HEK293T (cell line): Measurements from ENCODE around the gene FRMPD2.
"Not testable (repeated sequence)": the region's sequence is repeated elsewhere in the genome, so short reads cannot be mapped to it uniquely, and the experiment has no call there.

ENCODE experiments used
- CTCF ChIA-PET: fragments of 350-600 bp; formaldehyde crosslinking; extraction: SDS; loops from one replicate; lab custom pipeline; 2021; ENCODE audit warnings: antibody characterized with exemption, inconsistent platforms; lab: Yijun Ruan, JAX
- POLR2A ChIA-PET: fragments of 350-600 bp; formaldehyde crosslinking; extraction: SDS; loops from one replicate; lab custom pipeline; 2020; ENCODE audit warnings: antibody characterized with exemption, inconsistent platforms; lab: Yijun Ruan, JAX
- DNase-seq: peaks from one replicate; pipeline ENCODE4 v3.0.0; 2012; ENCODE audit warnings: mixed read lengths; ENCODE audit errors: extremely low spot score
- ARNT ChIP-seq: fragments of 450-650 bp; IDR thresholded peaks from 2 replicates; pipeline ENCODE4 v1.6.1; 2017; ENCODE audit warnings: mild to moderate bottlenecking
- BHLHE40 ChIP-seq: fragments of 450-650 bp; IDR thresholded peaks from 2 replicates; pipeline ENCODE4 v1.6.1; 2016; ENCODE audit warnings: mild to moderate bottlenecking, moderate library complexity, borderline replicate concordance
- CTBP1 ChIP-seq: fragments of 450-650 bp; IDR thresholded peaks from 2 replicates; pipeline ENCODE4 v1.6.1; 2016; ENCODE audit warnings: borderline replicate concordance
- ELF4 ChIP-seq: fragments of 450-650 bp; IDR thresholded peaks from 2 replicates; pipeline ENCODE4 v1.6.1; 2017; ENCODE audit warnings: antibody characterized with exemption
- FOXA1 ChIP-seq: fragments of 450-650 bp; IDR thresholded peaks from 2 replicates; pipeline ENCODE4 v1.6.1; 2016; ENCODE audit warnings: mild to moderate bottlenecking
- FOXK2 ChIP-seq: fragments of 450-650 bp; IDR thresholded peaks from 2 replicates; pipeline ENCODE4 v1.6.1; 2016; ENCODE audit warnings: mild to moderate bottlenecking
- FOXM1 ChIP-seq: fragments of 450-650 bp; IDR thresholded peaks from 2 replicates; pipeline ENCODE4 v1.6.1; 2017; ENCODE audit warnings: mild to moderate bottlenecking, borderline replicate concordance
- HDGF ChIP-seq: fragments of 450-650 bp; IDR thresholded peaks from 2 replicates; pipeline ENCODE4 v1.6.1; 2017; ENCODE audit warnings: antibody characterized with exemption, borderline replicate concordance
- L3MBTL2 ChIP-seq: fragments of 450-650 bp; conservative IDR thresholded peaks from 2 replicates; pipeline ENCODE4 v1.6.1; 2016; ENCODE audit warnings: mild to moderate bottlenecking
- LEF1 ChIP-seq: fragments of 450-650 bp; IDR thresholded peaks from 2 replicates; pipeline ENCODE4 v1.6.1; 2017; ENCODE audit warnings: mild to moderate bottlenecking, borderline replicate concordance
- NFRKB ChIP-seq: fragments of 450-650 bp; IDR thresholded peaks from 2 replicates; pipeline ENCODE4 v1.6.1; 2016; ENCODE audit warnings: mild to moderate bottlenecking, moderate library complexity
- SP1 ChIP-seq: fragments of 450-650 bp; IDR thresholded peaks from 2 replicates; pipeline ENCODE4 v1.6.1; 2017
- SUZ12 ChIP-seq: fragments of 450-650 bp; IDR thresholded peaks from 2 replicates; pipeline ENCODE4 v1.6.1; 2016; ENCODE audit warnings: mild to moderate bottlenecking
- TARDBP ChIP-seq: fragments of 450-650 bp; IDR thresholded peaks from 2 replicates; pipeline ENCODE4 v1.6.1; 2016
- ZNF384 ChIP-seq: fragments of 450-650 bp; IDR thresholded peaks from 2 replicates; pipeline ENCODE4 v1.6.1; 2016
- TF ChIP-seq, protein P1 (sequence below): fragments of 450-650 bp; IDR thresholded peaks from 2 replicates; pipeline ENCODE4 v1.6.1; 2016

Gene FRMPD2

GRCh38 chr10:48285710-48286109, 11.2 kb upstream of the FRMPD2 start:
- DNase-seq = no peak
- POLR2A ChIA-PET = no interaction called here
- CTCF ChIA-PET = no interaction called here
- no peak for TF ChIP-seq FOXA1
- TF ChIP-seq TARDBP = no peak
- no peak for TF ChIP-seq BHLHE40
- no peak for TF ChIP-seq NFRKB
- no peak for TF ChIP-seq LEF1
- TF ChIP-seq L3MBTL2 = no peak
- TF ChIP-seq SP1 = no peak
- TF ChIP-seq, protein P1, sequence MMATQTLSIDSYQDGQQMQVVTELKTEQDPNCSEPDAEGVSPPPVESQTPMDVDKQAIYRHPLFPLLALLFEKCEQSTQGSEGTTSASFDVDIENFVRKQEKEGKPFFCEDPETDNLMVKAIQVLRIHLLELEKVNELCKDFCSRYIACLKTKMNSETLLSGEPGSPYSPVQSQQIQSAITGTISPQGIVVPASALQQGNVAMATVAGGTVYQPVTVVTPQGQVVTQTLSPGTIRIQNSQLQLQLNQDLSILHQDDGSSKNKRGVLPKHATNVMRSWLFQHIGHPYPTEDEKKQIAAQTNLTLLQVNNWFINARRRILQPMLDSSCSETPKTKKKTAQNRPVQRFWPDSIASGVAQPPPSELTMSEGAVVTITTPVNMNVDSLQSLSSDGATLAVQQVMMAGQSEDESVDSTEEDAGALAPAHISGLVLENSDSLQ = no peak
- TF ChIP-seq FOXK2 = no peak
- no peak for TF ChIP-seq FOXM1
- no peak for TF ChIP-seq ZNF384
- no peak for TF ChIP-seq SUZ12
- TF ChIP-seq ARNT = no peak
- TF ChIP-seq CTBP1 = no peak
- no peak for TF ChIP-seq ELF4
- no peak for TF ChIP-seq HDGF

DNA sequence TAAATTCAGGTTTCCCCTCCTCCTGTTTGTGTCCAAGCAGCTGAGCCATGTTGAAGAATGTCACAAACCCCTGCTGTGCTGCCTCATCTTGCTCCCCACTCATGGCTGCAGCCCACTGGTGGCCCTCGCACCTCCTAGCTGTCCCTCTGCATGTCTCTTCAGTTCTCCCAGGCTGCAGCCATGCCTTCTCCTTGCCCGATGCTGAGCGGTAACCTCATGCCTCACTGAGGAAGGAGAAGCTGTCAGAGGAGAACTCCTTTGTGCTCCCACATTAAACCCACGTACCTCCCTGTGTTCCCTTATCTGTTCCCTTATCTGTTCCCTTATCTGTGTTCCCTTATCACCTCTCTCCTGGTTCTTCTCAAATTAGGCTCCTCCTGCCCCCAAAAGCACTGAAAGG, 10.3 kb upstream of the FRMPD2 start:
- TF ChIP-seq ZNF384 = no peak
- no peak for TF ChIP-seq TARDBP
- no peak for TF ChIP-seq NFRKB
- no peak for TF ChIP-seq FOXA1
- no peak for TF ChIP-seq ARNT
- TF ChIP-seq, protein P1 = no peak
- TF ChIP-seq FOXM1 = no peak
- TF ChIP-seq SP1 = no peak
- TF ChIP-seq LEF1 = no peak
- TF ChIP-seq CTBP1 = no peak
- TF ChIP-seq L3MBTL2 = no peak
- no peak for TF ChIP-seq BHLHE40
- no peak for TF ChIP-seq FOXK2
- TF ChIP-seq ELF4 = no peak
- TF ChIP-seq HDGF = no peak
- TF ChIP-seq SUZ12 = no peak
- no peak for DNase-seq
- POLR2A ChIA-PET = no interaction called here
- CTCF ChIA-PET = no interaction called here

DNA sequence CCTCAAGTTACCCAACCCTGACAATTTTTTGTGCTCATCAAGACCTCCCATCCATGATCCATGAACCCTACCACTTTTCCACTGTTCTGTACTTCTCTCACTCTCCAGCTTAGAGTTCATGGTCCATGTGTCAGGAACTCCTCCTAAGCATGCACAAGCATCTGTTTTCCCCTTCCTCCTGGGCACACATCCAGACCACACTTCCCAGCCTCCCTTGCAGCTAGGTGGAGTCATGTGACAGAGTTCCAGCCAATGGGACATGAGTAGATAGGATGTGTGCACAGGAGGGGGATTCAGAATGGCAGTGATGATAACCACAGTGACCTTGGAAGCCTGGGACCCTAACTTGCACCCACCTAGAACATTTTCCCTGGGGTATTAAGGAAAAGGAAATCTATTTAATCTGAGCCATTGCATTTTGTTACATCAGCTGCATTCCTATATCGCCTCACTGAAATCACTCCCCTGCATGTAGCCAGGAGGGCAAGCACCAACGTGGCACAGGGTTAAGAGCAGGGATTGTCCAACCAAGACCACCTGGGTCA, 9.6 kb upstream of the FRMPD2 start:
- TF ChIP-seq HDGF = no peak
- no peak for DNase-seq
- ChIA-PET POLR2A (no interaction called here), CTCF (no interaction called here)

DNA sequence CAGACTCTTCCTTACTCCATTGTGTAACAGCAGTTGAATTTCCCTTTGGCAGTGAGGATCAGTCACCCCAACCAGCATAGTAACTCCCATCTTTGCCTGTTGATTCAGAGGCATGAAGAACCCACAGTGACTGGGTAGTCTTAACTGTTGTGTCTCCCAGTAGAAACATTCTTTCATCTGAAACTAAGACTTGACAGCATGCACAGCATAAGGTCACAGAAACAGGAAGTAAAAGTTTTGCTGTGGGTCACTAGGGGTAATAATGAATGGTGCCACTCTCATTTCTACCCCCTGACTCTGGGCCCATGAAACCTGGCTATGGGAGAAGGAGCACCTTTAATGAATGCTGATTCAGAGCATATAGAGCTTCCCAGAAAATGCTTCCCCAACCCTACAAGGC, 8.3 kb upstream of the FRMPD2 start:
- ChIA-PET CTCF (no interaction called here), POLR2A (no interaction called here)
- DNase-seq = no peak

GRCh38 chr10:48281697-48282096, 7.2 kb upstream of the FRMPD2 start:
- DNase-seq, CTCF ChIA-PET, POLR2A ChIA-PET: not testable (repeated sequence)

More for the DNA sequence above, 8.3 kb upstream of the FRMPD2 start:
- no peak for TF ChIP-seq HDGF
- TF ChIP-seq FOXK2 = no peak
- TF ChIP-seq L3MBTL2 = no peak
- TF ChIP-seq ARNT = no peak
- TF ChIP-seq NFRKB = no peak
- no peak for TF ChIP-seq ELF4

- TF ChIP-seq, protein P1 = no peak
- TF ChIP-seq SUZ12 (no peak), FOXK2 (no peak), LEF1 (no peak)
- ChIA-PET POLR2A (no interaction called here), CTCF (no interaction called here)
- no peak for DNase-seq
Measured at GRCh38 chr10:48279081-48279751, 4.7 kb upstream of the FRMPD2 start.

GRCh38 chr10:48277093-48277492, 2.6 kb upstream of the FRMPD2 start:
- POLR2A ChIA-PET = no interaction called here

More at GRCh38 chr10:48277093-48277492, 2.6 kb upstream of the FRMPD2 start:
- TF ChIP-seq SP1 = no peak
- TF ChIP-seq HDGF = no peak
- TF ChIP-seq SUZ12 = no peak
- TF ChIP-seq BHLHE40 = no peak
- no peak for TF ChIP-seq ARNT
- no peak for TF ChIP-seq TARDBP
- no peak for TF ChIP-seq LEF1
- no peak for TF ChIP-seq FOXK2
- no peak for TF ChIP-seq NFRKB
- TF ChIP-seq ELF4 = no peak
- TF ChIP-seq FOXA1 = no peak
- TF ChIP-seq, protein P1 = no peak
- TF ChIP-seq CTBP1 = no peak
- no peak for TF ChIP-seq L3MBTL2
- no peak for TF ChIP-seq ZNF384
- no peak for TF ChIP-seq FOXM1
- no peak for DNase-seq
- CTCF ChIA-PET = no interaction called here
